GM23248 (cell line): ENCODE results near the gene PGBD5. TPM values are rescaled to one million over a fixed set of nuclear protein-coding genes. Genes with fewer than 3 reads are reported as not detected.

ENCODE experiments used
- DNase-seq: peaks from one replicate; pipeline ENCODE4 v3.0.0-alpha.2; 2015
- H2AFZ ChIP-seq: fragments of 200-600 bp; sonication (generic); 2 replicates; pipeline ENCODE4 v1.6.1; 2016; ENCODE audit warnings: antibody characterized with exemption
- H3F3A ChIP-seq: fragments of 200-600 bp; sonication (generic); 2 replicates; pipeline ENCODE4 v1.6.1; 2016; ENCODE audit warnings: mild to moderate bottlenecking, antibody characterized with exemption, mixed run types; ENCODE audit not compliant: insufficient read depth
- H3K27ac ChIP-seq: fragments of 200-600 bp; sonication (generic); 2 replicates; pipeline ENCODE4 v1.5.1; 2016; ENCODE audit warnings: mild to moderate bottlenecking
- H3K27me3 ChIP-seq: fragments of 200-600 bp; sonication (generic); replicated peaks from 2 replicates; pipeline ENCODE4 v1.6.1; 2016; ENCODE audit warnings: mild to moderate bottlenecking; ENCODE audit not compliant: insufficient read depth
- H3K36me3 ChIP-seq: fragments of 200-600 bp; sonication (generic); 2 replicates; pipeline ENCODE4 v1.6.1; 2016; ENCODE audit warnings: low read depth, mild to moderate bottlenecking
- H3K4me1 ChIP-seq: fragments of 200-600 bp; sonication (generic); 2 replicates; pipeline ENCODE4 v1.6.1; 2016; ENCODE audit warnings: mild to moderate bottlenecking; ENCODE audit not compliant: insufficient read depth
- H3K4me2 ChIP-seq: fragments of 200-600 bp; sonication (generic); one replicate; pipeline ENCODE4 v1.6.1; 2016; ENCODE audit warnings: mild to moderate bottlenecking; ENCODE audit not compliant: unreplicated experiment
- H3K4me3 ChIP-seq: fragments of 200-600 bp; sonication (generic); 2 replicates; pipeline ENCODE4 v1.5.1; 2016; ENCODE audit warnings: mild to moderate bottlenecking
- H3K79me2 ChIP-seq: fragments of 200-600 bp; sonication (generic); 2 replicates; pipeline ENCODE4 v1.6.1; 2016; ENCODE audit warnings: mild to moderate bottlenecking; ENCODE audit not compliant: insufficient read depth
- H3K9ac ChIP-seq: fragments of 200-600 bp; sonication (generic); 2 replicates; pipeline ENCODE4 v1.6.1; 2016; ENCODE audit warnings: mild to moderate bottlenecking
- H3K9me2 ChIP-seq: fragments of 200-600 bp; sonication (generic); 2 replicates; pipeline ENCODE4 v1.6.1; 2016; ENCODE audit warnings: mixed run types, mild to moderate bottlenecking, moderate library complexity; ENCODE audit not compliant: insufficient read depth
- H3K9me3 ChIP-seq: fragments of 200-600 bp; sonication (generic); one replicate; pipeline ENCODE4 v1.6.1; 2017; ENCODE audit warnings: low read depth
- H4K20me1 ChIP-seq: fragments of 200-600 bp; sonication (generic); 2 replicates; pipeline ENCODE4 v1.6.0; 2016; ENCODE audit not compliant: insufficient read depth
- EZH2 ChIP-seq: fragments of 200-600 bp; sonication (generic); IDR thresholded peaks from 2 replicates; pipeline ENCODE4 v1.6.1; 2018; ENCODE audit warnings: antibody characterized with exemption, mild to moderate bottlenecking; ENCODE audit not compliant: insufficient read depth, poor library complexity, severe bottlenecking
- EZH2phosphoT487 ChIP-seq: fragments of 200-600 bp; sonication (generic); IDR thresholded peaks from 2 replicates; pipeline ENCODE4 v1.6.1; 2018; ENCODE audit warnings: antibody characterized with exemption, moderate library complexity, mild to moderate bottlenecking, low read depth; ENCODE audit not compliant: insufficient read depth
- WGBS, 2 experiments: methylation state at CpG; one replicate each; pipeline ENCODE4 v1.1.6; 2015 to 2017; ENCODE audit warnings: low lambda C conversion rate in 2 of 2, low coverage in 1 of 2; ENCODE audit errors: missing lambda C conversion rate in 2 of 2; 5-methylcytosine and 5-hydroxymethylcytosine counted together
- in situ Hi-C: fragments of 300-500 bp; cut with MboI; formaldehyde crosslinking; loops from 2 replicates; pipeline ENCODE4 v1.15.0; 2020
- polyA plus RNA-seq: library from polyadenylated mRNA; unstranded; fragments of >200 nt; fragmentation: Nextera tagmentation; extraction: Ambion mirVana; gene quantifications from 2 replicates; pipeline ENCODE4 v1.2.1, GENCODE V29; 2016
- total RNA-seq: library from RNA; depleted of rRNA; stranded (reverse); fragments of >200 nt; shearing (Covaris generic); gene quantifications from 2 replicates; pipeline ENCODE4 v1.2.3, GENCODE V29; 2014

PGBD5 gene
- total and polyA plus RNA-seq, 2 experiments from 2014 or later, result 0.23 to 0.32 TPM

DNA sequence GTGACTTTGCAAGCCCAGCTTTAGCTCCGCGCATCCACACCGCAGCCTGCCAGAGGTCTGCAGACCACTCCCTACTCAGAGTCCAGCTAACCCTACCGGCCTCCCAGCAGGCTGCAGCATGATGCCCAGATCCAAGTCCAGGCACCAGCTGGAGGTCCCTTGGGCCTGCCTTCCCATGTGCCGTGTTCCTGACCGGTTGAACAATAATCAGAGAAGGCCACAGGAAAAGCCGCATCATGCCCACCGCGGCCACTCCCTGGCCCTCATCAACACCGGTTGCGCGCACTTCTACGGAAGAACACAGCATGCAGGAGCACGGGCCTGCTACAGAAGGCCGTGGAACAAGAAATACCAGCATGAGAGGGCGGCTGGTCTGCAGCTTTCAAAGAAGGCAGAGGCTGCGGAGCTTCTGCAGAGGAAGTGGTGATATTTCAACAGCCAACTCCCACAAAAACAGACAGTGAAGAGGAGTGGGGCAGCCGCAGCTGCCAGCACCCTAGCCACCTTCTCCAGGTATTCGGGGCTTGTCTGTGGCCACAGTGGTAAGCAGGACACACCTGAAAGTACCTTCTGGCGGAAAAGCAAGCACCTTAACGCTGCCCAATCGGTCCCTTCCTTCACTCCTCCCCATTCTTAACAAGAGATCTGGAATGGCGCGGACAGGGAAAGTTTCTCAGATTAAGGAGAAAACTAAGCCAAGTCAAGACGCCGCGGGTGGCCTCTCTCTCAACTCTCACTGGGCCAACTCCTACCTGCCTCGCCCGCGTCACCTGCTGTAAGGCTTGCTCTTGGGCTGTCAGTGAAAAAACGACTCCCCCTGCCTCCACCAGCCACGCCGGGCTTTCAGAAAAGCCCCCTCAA, 1.5 kb downstream of the PGBD5 start:
- peak overlapping the region; percentile 29; the same call in 1 of the 2 replicates for H3K4me3 ChIP-seq
- in situ Hi-C loops, result no loop called here
- no peaks in the 10 kb centered on the region for H3K36me3 ChIP-seq
- no peaks in the 10 kb centered on the region for H3K9me3 ChIP-seq
- TF ChIP-seq EZH2phosphoT487 (no peak), EZH2 (no peak)
- H3K27me3 ChIP-seq, result peaks cover 29% of the 10 kb centered on the region
- WGBS, 2 experiments, result 26 to 29% methylated on average over 32 to 33 of the region's 33 CpGs
- H2AFZ ChIP-seq, result no peak overlapping the region
- no peaks in the 10 kb centered on the region for H3K79me2 ChIP-seq
- peak; percentile 4 for DNase-seq
- H3F3A ChIP-seq, result no peaks in the 10 kb centered on the region
- no peaks in the 10 kb centered on the region for H3K9me2 ChIP-seq
- no peaks in the 10 kb centered on the region for H3K4me1 ChIP-seq
- H3K4me2 ChIP-seq, result no peak overlapping the region
- no peak overlapping the region for H3K27ac ChIP-seq
- no peak overlapping the region for H3K9ac ChIP-seq
- H4K20me1 ChIP-seq, result no peaks in the 10 kb centered on the region

- no peaks in the 10 kb centered on the region for H4K20me1 ChIP-seq
- no peaks in the 10 kb centered on the region for H3K79me2 ChIP-seq
- H3F3A ChIP-seq, result no peaks in the 10 kb centered on the region
- no peak for DNase-seq
- no peaks in the 10 kb centered on the region for H3K4me1 ChIP-seq
- H3K4me2 ChIP-seq, result no peak overlapping the region
- H3K36me3 ChIP-seq, result no peaks in the 10 kb centered on the region
- no peak overlapping the region for H3K4me3 ChIP-seq
- 90 to 93% methylated on average over 4 of the region's 4 CpGs for WGBS, 2 experiments
- no peak overlapping the region for H3K9ac ChIP-seq
- H3K27ac ChIP-seq, result no peak overlapping the region
- no peak overlapping the region for H2AFZ ChIP-seq
- H3K27me3 ChIP-seq, result peaks cover 29% of the 10 kb centered on the region
- no peaks in the 10 kb centered on the region for H3K9me2 ChIP-seq
- in situ Hi-C loops, result no loop called here
- TF ChIP-seq EZH2, result no peak
- no peak for TF ChIP-seq EZH2phosphoT487
- no peaks in the 10 kb centered on the region for H3K9me3 ChIP-seq
Measured at GRCh38 chr1:230423951-230424350, 2.2 kb downstream of the PGBD5 start.

- H3K36me3 ChIP-seq, result no peaks in the 10 kb centered on the region
- peaks cover 29% of the 10 kb centered on the region for H3K27me3 ChIP-seq
- TF ChIP-seq EZH2phosphoT487, result no peak
- H3K4me2 ChIP-seq, result no peak overlapping the region
- no peak overlapping the region for H3K9ac ChIP-seq
- in situ Hi-C loops, result no loop called here
- H3K27ac ChIP-seq, result no peak overlapping the region
- H2AFZ ChIP-seq, result no peak overlapping the region
- no peaks in the 10 kb centered on the region for H3F3A ChIP-seq
- no peaks in the 10 kb centered on the region for H3K79me2 ChIP-seq
- H3K4me3 ChIP-seq, result no peak overlapping the region
- no peaks in the 10 kb centered on the region for H3K9me3 ChIP-seq
- no peaks in the 10 kb centered on the region for H3K9me2 ChIP-seq
- H4K20me1 ChIP-seq, result no peaks in the 10 kb centered on the region
- 81 to 88% methylated on average over 5 of the region's 5 CpGs for WGBS, 2 experiments
- DNase-seq, result no peak
- no peaks in the 10 kb centered on the region for H3K4me1 ChIP-seq
Measured at GRCh38 chr1:230423261-230423660, 2.9 kb downstream of the PGBD5 start.

GRCh38 chr1:230422221-230422981, 3.7 kb downstream of the PGBD5 start:
- no peak overlapping the region for H3K9ac ChIP-seq
- H3K36me3 ChIP-seq, result no peaks in the 10 kb centered on the region
- H3K4me3 ChIP-seq, result no peak overlapping the region
- 48 to 51% methylated on average over 14 of the region's 14 CpGs for WGBS, 2 experiments
- H3K4me1 ChIP-seq, result no peaks in the 10 kb centered on the region
- H3K27me3 ChIP-seq, result peaks cover 26% of the 10 kb centered on the region
- no peaks in the 10 kb centered on the region for H3K9me2 ChIP-seq
- H2AFZ ChIP-seq, result no peak overlapping the region
- H3K79me2 ChIP-seq, result no peaks in the 10 kb centered on the region
- no peak overlapping the region for H3K27ac ChIP-seq
- no peaks in the 10 kb centered on the region for H3F3A ChIP-seq
- H3K4me2 ChIP-seq, result no peak overlapping the region
- DNase-seq, result no peak
- TF ChIP-seq EZH2, result no peak
- TF ChIP-seq EZH2phosphoT487, result no peak
- in situ Hi-C loops, result no loop called here
- H4K20me1 ChIP-seq, result no peaks in the 10 kb centered on the region
- H3K9me3 ChIP-seq, result no peaks in the 10 kb centered on the region
